H9 (cell line): Measurements from ENCODE around the gene GALNT10. TPM values are rescaled to one million over a fixed set of nuclear protein-coding genes. Genes with fewer than 3 reads are reported as not detected.

Source experiments
- DNase-seq: peaks from one replicate; pipeline ENCODE4 v3.0.0-alpha.2; 2017
- H2AFZ ChIP-seq: one replicate; pipeline ENCODE4 v1.6.1; 2013; ENCODE audit warnings: mild to moderate bottlenecking, low read length, control low read depth, moderate library complexity
- H2AK5ac ChIP-seq: 2 replicates; pipeline ENCODE4 v1.6.1; 2013; ENCODE audit warnings: low read length, control low read depth, mixed read lengths; ENCODE audit not compliant: insufficient read length
- H2BK120ac ChIP-seq: one replicate; pipeline ENCODE4 v1.6.1; 2013; ENCODE audit warnings: low read depth, mild to moderate bottlenecking, low read length, control low read depth, inconsistent platforms; ENCODE audit not compliant: poor library complexity, severe bottlenecking
- H2BK12ac ChIP-seq: 2 replicates; pipeline ENCODE4 v1.6.1; 2013; ENCODE audit warnings: low read length, control low read depth, mixed read lengths, low read depth; ENCODE audit not compliant: insufficient read length
- H2BK15ac ChIP-seq: 2 replicates; pipeline ENCODE4 v1.6.1; 2013; ENCODE audit warnings: low read depth, low read length, control low read depth
- H2BK20ac ChIP-seq: one replicate; pipeline ENCODE4 v1.6.1; 2013; ENCODE audit warnings: low read depth, mild to moderate bottlenecking, low read length, control low read depth, inconsistent platforms; ENCODE audit not compliant: poor library complexity, severe bottlenecking
- H2BK5ac ChIP-seq: 2 replicates; pipeline ENCODE4 v1.6.1; 2013; ENCODE audit warnings: low read length, control low read depth, mixed read lengths; ENCODE audit not compliant: insufficient read length
- H3K14ac ChIP-seq: 2 replicates; pipeline ENCODE4 v1.6.1; 2013; ENCODE audit warnings: low read length, control low read depth; ENCODE audit not compliant: insufficient read depth
- H3K18ac ChIP-seq: 2 replicates; pipeline ENCODE4 v1.6.1; 2013; ENCODE audit warnings: low read depth, mild to moderate bottlenecking, mixed read lengths, low read length, control low read depth; ENCODE audit not compliant: insufficient read length
- H3K23ac ChIP-seq: 2 replicates; pipeline ENCODE4 v1.6.1; 2013; ENCODE audit warnings: low read length, control low read depth, mixed read lengths, low read depth; ENCODE audit not compliant: insufficient read length
- H3K23me2 ChIP-seq: 2 replicates; pipeline ENCODE4 v1.6.1; 2013; ENCODE audit warnings: low read depth, mild to moderate bottlenecking, mixed read lengths, low read length, control low read depth; ENCODE audit not compliant: insufficient read length, poor library complexity, severe bottlenecking
- H3K27ac ChIP-seq: 2 replicates; pipeline ENCODE4 v1.5.1; 2013; ENCODE audit warnings: low read length, control low read depth, mixed read lengths, low read depth; ENCODE audit not compliant: insufficient read length
- H3K27me3 ChIP-seq: 2 replicates; pipeline ENCODE4 v1.6.1; 2013; ENCODE audit warnings: low read length, control low read depth, inconsistent platforms; ENCODE audit not compliant: insufficient read depth
- H3K4ac ChIP-seq: 2 replicates; pipeline ENCODE4 v1.6.1; 2013; ENCODE audit warnings: low read depth, mild to moderate bottlenecking, control low read depth, inconsistent platforms, low read length, moderate library complexity
- H3K4me1 ChIP-seq: 2 replicates; pipeline ENCODE4 v1.6.1; 2013; ENCODE audit warnings: low read length, control low read depth, inconsistent platforms; ENCODE audit not compliant: insufficient read depth
- H3K4me2 ChIP-seq: 2 replicates; pipeline ENCODE4 v1.6.1; 2013; ENCODE audit warnings: low read length, control low read depth, mixed read lengths; ENCODE audit not compliant: insufficient read length, insufficient read depth
- H3K56ac ChIP-seq: 2 replicates; pipeline ENCODE4 v1.6.1; 2013; ENCODE audit warnings: low read depth, mild to moderate bottlenecking, mixed read lengths, low read length, control low read depth; ENCODE audit not compliant: insufficient read length
- H3K79me1 ChIP-seq: 2 replicates; pipeline ENCODE4 v1.6.1; 2013; ENCODE audit warnings: low read depth, mild to moderate bottlenecking, moderate library complexity, low read length, control low read depth, inconsistent platforms; ENCODE audit not compliant: insufficient read depth, poor library complexity, severe bottlenecking
- H3K79me2 ChIP-seq: 2 replicates; pipeline ENCODE4 v1.6.1; 2013; ENCODE audit warnings: low read length, control low read depth, inconsistent platforms; ENCODE audit not compliant: insufficient read depth
- H3K9ac ChIP-seq: 2 replicates; pipeline ENCODE4 v1.6.1; 2013; ENCODE audit warnings: low read length, control low read depth, mixed read lengths; ENCODE audit not compliant: insufficient read length; ENCODE audit errors: extremely low read depth
- H3K9me3 ChIP-seq: one replicate; pipeline ENCODE4 v1.6.1; 2013; ENCODE audit warnings: low read depth, low read length, inconsistent platforms; ENCODE audit not compliant: control insufficient read depth
- H3T11ph ChIP-seq: one replicate; pipeline ENCODE4 v1.6.1; 2013; ENCODE audit warnings: mild to moderate bottlenecking, low read length, control low read depth, inconsistent platforms
- H4K20me1 ChIP-seq: one replicate; pipeline ENCODE4 v1.6.1; 2013; ENCODE audit not compliant: control insufficient read depth, insufficient read length, insufficient read depth
- H4K5ac ChIP-seq: 2 replicates; pipeline ENCODE4 v1.6.1; 2013; ENCODE audit warnings: low read depth, mild to moderate bottlenecking, mixed read lengths, low read length, control low read depth; ENCODE audit not compliant: insufficient read length
- H4K8ac ChIP-seq: replicated peaks from 2 replicates; pipeline ENCODE4 v1.6.1; 2013; ENCODE audit warnings: low read length, control low read depth, mixed read lengths, low read depth; ENCODE audit not compliant: insufficient read length
- H4K91ac ChIP-seq: 2 replicates; pipeline ENCODE4 v1.6.1; 2013; ENCODE audit warnings: low read depth, mild to moderate bottlenecking, moderate library complexity, mixed read lengths, low read length, control low read depth; ENCODE audit not compliant: insufficient read length
- H3K27ac Mint-ChIP-seq, 3 experiments: 2 replicates in 2 of 3; 3 replicates in 1 of 3; pipeline ENCODE4 v1.8.0; 2020 to 2021; ENCODE audit warnings: mixed read lengths in 3 of 3, mild to moderate bottlenecking in 1 of 3, moderate library complexity in 1 of 3
- H3K27me3 Mint-ChIP-seq: 2 replicates; pipeline ENCODE4 v1.8.0; 2021; ENCODE audit warnings: low read depth, mild to moderate bottlenecking, moderate library complexity, mixed read lengths
- H3K36me3 Mint-ChIP-seq, 3 experiments: 2 replicates in 2 of 3; 3 replicates in 1 of 3; pipeline ENCODE4 v1.8.0; 2020 to 2021; ENCODE audit warnings: low read depth in 3 of 3, mixed read lengths in 3 of 3; ENCODE audit not compliant: insufficient read depth in 1 of 3
- H3K4me1 Mint-ChIP-seq, 2 experiments: 2 replicates each; pipeline ENCODE4 v1.8.0; 2020; ENCODE audit warnings: mixed read lengths in 2 of 2
- H3K4me3 Mint-ChIP-seq, 2 experiments: 2 replicates in 1 of 2; 3 replicates in 1 of 2; pipeline ENCODE4 v1.8.0; 2020 to 2021; ENCODE audit warnings: mild to moderate bottlenecking in 2 of 2, mixed read lengths in 2 of 2, moderate library complexity in 1 of 2
- H3K9me3 Mint-ChIP-seq, 2 experiments: 2 replicates in 1 of 2; 3 replicates in 1 of 2; pipeline ENCODE4 v1.8.0; 2020; ENCODE audit warnings: mild to moderate bottlenecking in 2 of 2, mixed read lengths in 2 of 2, moderate library complexity in 1 of 2
- CTCF ChIP-seq: fragments of 200-600 bp; sonication (generic); conservative IDR thresholded peaks from 3 replicates; pipeline ENCODE4 v1.8.0; 2021; ENCODE audit warnings: antibody characterized with exemption, mild to moderate bottlenecking
- WGBS: extraction: QIAGEN DNeasy Blood & Tissue Kit; methylation state at CpG from one replicate; pipeline ENCODE4 v1.1.7; 2013; ENCODE audit warnings: missing lambda C conversion rate, low lambda C conversion rate, mixed read lengths; ENCODE audit not compliant: insufficient read length; ENCODE audit errors: extremely low coverage; 5-methylcytosine and 5-hydroxymethylcytosine counted together
- total RNA-seq: library from RNA; stranded (reverse); gene quantifications from 2 replicates; pipeline ENCODE4 v1.2.1, GENCODE V29; 2021

The GALNT10 gene
- total RNA-seq, 1 experiment from 2014 or later, result 15.4 TPM

GRCh38 chr5:154213592-154213991, 23.1 kb downstream of the GALNT10 start:
- Histone ChIP-seq H3K4me2 (no peak overlapping the region), H2BK12ac (no peak overlapping the region), H3K18ac (no peak overlapping the region), H3K9ac (no peak overlapping the region), H3K9me3 (no peaks in the 10 kb centered on the region), H3K79me1 (no peaks in the 10 kb centered on the region), H2AFZ (no peak overlapping the region), H3K4me1 (peaks cover 5% of the 10 kb centered on the region), H3K23ac (no peak overlapping the region), H3T11ph (no peak overlapping the region), H3K4ac (no peak overlapping the region), H3K56ac (no peak overlapping the region), H3K27ac (no peak overlapping the region), H4K5ac (no peak overlapping the region), H2AK5ac (no peak overlapping the region), H2BK120ac (no peak overlapping the region), H2BK15ac (no peak overlapping the region), H4K91ac (no peak overlapping the region), H3K23me2 (no peaks in the 10 kb centered on the region), H3K14ac (no peak overlapping the region), H3K27me3 (no peaks in the 10 kb centered on the region), H3K79me2 (0 out of 2 replicates have a peak, but pooled peaks cover 2% of the 10 kb centered on the region), H2BK20ac (no peak overlapping the region), H2BK5ac (no peak overlapping the region), H4K20me1 (no peaks in the 10 kb centered on the region), H4K8ac (no peak overlapping the region)
- Mint-ChIP-seq H3K9me3 (peaks cover 0 to 2% of the 10 kb centered on the region in 2 experiments; a peak in 1 of 5 replicates), H3K4me1 (peaks cover 15 to 24% of the 10 kb centered on the region in 2 experiments), H3K4me3 (no peak overlapping the region), H3K27me3 (no peaks in the 10 kb centered on the region; the same call in 1 of the 2 replicates), H3K36me3 (peaks cover 0 to 8% (median 2%) of the 10 kb centered on the region in 3 experiments; a peak in 2 of 7 replicates), H3K27ac (no peak overlapping the region)
- no CpG with 5 or more reads among the region's 4 CpGs for WGBS
- no peak for TF ChIP-seq CTCF
- no peak for DNase-seq
